ENCODE results near the gene SPTLC2. TPM values are rescaled to one million over a fixed set of nuclear protein-coding genes. Genes with fewer than 3 reads are reported as not detected.

SPTLC2 gene
- total RNA-seq, 1 experiment from 2014 or later = 10.4 TPM

DNA sequence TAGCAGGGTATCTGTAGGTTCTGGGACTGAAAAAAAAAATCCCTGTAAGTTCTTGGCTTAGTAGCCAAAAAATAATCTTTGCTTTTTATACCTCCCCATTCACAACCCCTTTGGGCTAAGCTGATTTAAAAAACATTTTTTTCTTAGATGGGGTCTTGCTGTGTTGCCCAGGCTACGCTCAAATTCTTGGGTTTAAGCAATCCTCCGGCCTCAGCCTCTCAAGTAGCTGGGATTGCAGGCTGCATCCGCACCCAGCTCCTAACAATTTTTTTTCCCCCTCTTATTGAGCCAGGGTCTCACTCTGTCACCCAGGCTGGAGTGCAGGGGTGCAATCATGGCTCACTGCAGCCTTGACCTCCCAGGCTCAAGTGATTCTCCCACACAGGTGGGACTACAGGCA lies 108.7 kb downstream of the SPTLC2 start:
- no peak for DNase-seq (ENCODE audit: low spot score)

DNA sequence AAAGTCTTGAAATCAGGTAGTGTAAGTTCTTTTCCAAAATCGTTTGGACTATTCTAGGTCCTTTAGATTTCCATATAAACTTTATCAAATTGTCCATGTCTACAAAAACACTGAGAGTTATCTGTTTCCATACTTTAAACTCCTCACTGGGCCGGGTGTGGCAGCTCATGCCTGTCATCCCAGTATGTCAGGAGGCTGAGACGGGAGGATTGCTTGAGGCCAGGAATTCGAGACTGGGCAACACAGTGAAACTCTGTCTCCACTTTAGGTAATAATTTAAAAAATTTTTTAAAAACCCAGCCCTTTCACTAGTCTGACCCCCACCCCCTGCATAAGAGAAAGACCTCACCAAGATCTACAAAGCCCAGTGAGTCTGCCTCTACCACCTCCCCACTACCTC lies 111.4 kb downstream of the SPTLC2 start:
- no peak for DNase-seq (ENCODE audit: low spot score)

DNA sequence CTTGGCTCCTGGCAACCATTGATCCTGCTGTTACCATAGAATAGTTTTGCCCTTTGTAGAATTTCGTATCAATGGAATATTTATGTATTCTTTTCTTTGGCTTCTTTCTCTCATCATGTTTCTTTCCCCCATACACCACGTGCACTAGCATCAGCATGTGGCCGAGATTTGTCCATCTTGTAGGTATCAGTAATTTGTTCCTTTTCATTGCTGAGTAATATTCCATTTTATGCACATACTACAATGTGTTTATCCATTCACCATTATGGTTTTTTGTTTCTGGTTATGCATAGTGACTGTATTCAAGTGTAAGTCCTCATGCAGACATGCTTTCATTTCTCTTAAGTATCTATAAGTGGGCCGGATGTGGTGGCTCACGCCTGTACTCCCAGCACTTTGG lies 113.3 kb downstream of the SPTLC2 start:
- DNase-seq (ENCODE audit: low spot score) = no peak

DNA sequence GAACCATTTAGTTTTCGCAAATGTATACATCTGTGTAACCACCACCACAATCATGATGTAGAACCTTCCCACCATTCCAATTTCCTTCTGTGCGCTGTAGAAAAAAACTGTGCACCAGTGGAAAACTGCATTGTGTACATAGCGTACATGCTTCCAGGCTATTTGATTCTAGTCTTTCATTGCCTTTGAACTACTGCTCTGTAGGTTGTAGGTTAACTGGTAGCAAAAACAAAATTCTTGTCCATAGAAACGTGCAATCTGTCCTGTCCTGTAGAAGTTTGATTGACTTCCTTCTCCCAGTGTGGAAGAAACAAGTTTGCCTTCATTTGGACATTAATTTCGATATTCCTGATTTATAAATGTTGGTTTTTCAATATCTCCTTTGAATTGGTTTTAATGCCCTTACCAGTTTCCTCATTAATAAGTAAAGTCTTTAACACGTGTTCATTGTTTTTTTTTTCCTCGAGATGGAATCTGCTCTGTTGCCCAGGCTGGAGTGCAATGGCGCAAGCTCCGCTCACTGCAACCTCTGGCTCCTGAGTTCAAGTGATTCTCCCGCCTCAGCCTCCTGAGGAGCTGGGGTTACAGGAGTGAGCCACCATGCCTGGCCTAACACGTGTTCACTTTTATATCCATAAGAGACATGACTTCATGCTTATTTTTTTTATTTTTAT lies 114.2 kb downstream of the SPTLC2 start:
- no peak for DNase-seq (ENCODE audit: low spot score)

DNA sequence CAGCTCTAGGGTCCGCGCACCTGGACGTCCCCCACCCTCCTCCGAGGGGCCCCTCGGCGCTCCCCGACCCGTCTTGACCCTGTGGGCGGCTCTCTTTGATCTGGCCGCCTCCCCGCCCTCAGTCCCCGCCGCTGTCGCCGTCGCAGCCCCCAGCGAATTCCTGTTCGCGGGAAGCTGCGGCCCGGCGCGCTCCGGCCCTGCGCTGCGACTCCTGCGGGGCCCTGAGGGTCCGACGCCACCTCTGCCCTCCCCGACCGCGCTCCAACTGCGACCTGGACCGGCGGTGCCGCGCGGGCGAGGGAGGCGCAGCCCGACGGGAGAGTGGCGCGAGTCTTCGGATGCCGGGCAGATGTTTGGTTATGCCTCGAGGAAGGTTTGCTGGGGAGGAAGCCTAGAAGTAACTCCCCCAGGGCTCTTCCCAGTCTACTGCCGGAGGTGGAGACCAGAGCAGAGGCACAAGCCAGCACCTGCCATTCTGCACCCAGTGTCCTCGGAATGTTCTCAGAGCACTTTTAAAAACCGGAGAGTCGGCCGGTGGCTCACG lies 117.4 kb downstream of the SPTLC2 start:
- DNase-seq (ENCODE audit: low spot score) = no peak

DNA sequence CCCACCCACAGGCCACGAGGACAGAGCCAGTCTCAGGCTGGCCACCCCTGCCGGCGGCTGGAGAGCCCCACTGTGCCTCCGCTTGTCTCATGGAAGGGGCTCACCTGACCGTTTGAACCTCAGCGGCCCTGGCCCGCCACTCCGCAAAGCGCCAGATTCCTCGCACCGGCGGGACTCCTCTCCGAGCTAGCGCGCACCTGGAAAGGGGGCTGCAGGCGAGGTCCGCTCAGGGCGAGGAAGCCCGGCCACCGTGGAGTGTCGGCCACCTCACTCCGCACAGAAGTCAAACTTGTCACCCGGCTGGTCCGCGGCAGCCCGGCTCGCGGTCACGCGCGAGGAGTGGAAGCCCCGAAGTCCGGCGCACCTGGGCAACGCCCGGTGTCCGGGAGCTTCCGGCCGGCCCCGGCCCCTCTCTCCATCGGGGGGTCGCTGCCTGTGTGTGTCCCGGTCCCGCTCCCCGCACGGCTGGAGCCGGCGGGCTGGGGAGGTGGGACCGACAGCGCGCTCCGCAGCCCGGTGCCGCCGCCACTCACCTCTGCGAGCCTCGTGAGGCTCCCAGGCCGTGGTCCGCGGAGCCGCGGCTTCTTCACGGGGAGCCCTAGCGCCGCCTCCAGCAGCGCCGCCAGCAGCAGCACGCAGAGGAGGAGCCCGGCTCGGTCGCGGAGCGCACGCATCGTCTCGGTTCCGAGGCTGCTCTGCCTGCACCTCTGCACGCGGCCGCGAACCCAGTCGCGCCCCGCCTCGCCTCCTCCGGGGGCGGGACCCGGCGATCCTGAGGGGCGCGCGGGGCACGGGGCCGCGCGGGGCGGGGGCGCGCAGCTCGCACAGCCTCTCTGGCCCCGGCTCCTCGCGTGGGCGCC lies 118.1 kb downstream of the SPTLC2 start, which contains the start of gene ISM2:
TSS of gene ISM2 (minus strand) at position 697 of the 860 bp plus-strand sequence. CDS start at position 674, 23 bp downstream.
- no peak for DNase-seq (ENCODE audit: low spot score)

DNA sequence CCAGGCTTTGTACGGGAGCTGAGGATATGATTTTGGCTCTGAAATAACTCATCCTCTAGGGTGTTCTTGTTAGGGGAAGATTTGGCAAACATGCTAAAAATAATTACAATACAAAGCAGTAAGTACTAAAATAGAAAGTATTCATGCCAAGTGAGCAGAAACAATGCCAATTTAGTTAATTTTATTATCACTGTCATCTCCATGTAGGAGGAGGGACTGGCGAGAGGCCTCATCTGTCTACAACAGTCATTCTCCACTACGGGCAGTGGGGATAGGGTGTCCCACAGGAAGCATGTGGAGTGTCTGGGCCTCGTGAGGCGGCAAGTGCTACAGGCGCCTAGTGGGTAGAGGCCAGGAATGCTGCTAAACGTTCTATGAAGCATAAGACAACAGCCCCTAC lies 121.1 kb downstream of the SPTLC2 start:
- DNase-seq (ENCODE audit: low spot score) = no peak

DNA sequence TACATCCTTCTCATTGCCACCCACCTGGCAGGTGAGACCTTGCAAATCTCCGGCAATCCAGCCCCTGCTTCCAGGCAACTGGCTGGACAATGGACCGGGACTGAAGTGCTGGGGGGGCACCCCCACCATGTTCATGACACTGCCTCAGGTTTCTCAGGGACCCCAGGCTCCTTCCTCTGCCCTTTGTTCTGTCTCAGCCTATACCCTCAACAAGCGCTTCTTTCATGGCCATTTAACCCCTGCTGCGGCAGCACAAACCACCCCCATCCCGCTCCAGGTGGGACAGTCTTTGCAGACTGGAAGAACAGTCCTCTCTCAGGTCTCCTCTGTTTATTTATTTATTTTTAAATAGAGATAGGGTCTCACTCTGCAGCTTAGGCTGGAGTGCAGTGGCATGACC lies 125.4 kb downstream of the SPTLC2 start:
- DNase-seq (ENCODE audit: low spot score) = no peak

DNA sequence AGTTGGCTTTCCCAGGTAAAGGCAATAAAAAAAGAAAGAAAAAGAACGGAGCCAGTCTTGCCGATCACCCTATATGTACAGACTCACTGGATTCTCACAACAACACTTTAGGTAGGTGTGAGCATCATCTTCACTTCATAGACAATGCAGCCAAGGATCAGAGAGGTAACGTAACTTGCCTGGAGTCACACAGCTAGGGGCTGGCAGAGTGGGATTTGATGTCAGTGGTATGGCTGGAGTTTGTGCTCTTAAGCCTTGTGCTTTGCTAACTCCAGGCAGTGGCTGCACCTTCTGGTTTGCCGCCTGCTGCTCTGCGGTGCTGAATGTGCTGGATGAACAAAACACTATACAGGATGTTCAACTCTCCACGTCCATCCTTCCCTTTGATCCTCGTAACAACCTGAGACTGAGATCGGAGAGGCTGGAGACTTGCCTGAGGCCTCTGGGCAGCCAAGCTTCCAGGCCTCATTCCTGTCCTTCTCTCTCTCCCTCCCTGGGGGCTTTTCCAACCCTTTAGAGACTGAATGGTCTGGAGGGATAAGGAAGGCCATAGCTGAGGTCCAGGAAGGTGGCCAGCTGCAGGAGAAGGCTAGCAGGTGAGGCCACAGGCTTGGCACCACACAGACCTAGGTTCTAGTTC lies 126.0 kb downstream of the SPTLC2 start:
- no peak for DNase-seq (ENCODE audit: low spot score)

DNA sequence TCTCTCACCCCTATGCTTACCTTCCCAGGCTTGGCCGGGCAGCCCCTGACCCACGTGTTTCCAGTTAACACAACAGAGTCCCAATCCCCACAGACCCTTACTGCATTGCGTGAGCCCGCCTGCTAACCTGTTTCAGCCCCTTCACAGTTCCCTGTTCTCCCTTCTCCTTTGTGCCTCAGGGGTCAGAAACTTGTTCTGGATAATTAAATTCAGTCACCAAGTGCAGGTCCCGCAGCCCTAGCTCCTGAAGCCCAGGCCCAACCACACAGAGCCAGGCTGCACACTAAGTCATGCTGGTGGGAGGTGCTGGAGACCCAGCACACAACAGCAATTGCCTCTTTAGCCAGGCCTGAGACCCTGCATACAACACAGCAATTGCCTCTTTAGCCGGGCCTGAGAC lies 127.4 kb downstream of the SPTLC2 start:
- DNase-seq (ENCODE audit: low spot score) = no peak

DNA sequence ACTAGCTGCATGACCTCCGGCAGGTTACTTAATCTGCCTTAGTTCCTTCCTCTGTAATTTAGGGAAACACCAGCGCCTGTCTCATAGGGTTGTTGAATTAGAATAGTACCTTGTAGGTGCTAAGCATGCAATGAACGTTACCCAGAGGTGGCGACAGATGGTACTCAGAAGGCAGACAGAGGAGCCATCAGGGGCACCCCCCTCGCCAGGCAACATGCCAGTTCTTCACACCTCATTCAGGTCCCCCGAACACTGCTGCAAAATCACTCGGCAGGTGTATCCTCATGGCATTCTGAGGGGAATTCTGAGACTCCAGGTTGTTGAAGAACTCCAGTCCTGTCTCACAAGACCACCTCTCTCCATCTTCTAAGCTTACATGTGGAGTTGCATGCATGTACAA lies 127.9 kb downstream of the SPTLC2 start:
- DNase-seq (ENCODE audit: low spot score) = no peak

DNA sequence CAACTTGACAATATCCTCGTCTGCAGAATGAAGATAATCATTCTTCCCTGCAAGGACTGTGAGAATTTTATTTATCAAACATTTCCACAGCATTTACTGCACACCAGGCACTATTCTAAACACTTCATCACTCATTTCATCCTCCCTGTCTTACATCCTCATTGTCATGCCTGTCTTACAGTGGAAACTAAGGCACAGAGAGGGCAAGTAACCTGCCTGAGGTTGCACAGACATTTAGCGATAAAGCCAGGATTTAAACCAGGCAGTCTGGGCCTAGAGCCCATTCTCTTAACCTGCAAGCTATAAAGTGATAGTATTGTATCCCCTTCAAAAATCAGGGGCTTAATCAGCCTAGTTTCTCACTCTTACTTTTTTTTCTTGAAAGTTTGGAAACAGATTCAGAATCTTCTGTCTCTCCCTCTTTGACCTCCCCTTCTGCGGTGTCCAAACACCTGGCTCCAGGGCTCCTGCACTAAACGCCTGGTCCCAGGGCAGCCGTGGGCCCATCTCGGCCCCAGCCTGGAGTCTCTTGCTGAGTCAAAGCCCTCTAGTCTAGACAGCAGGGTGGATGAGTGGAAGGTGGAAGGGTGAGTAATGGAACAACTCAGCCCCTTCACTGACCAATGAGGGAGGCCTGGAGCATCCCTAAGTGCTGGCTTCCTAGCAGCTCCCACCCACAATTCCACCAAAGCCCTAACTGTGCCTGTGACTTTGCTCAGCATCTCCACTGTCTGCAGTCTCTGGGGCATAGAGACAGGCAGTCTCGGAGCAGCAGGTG lies 130.3 kb downstream of the SPTLC2 start:
- DNase-seq (ENCODE audit: low spot score) = no peak

DNA sequence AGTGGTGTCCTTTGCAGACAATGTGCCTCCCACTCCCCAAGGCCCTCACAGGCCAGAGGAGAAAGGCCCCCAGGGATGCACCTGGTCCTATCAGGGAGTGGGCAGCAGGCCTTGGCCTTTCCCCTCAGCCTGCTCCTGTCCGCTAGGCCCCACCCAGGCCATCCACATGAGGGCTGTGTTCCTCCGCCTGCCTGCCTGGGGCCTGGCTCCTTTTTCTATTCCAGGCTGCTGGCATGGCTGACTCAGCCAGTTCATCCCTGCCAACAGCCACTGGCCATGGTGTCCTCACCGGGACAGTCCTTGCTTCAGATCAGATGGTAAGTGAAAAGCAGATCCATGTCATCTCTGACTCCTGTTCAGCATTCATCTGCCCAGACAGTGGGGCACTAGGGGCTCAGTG lies 131.2 kb downstream of the SPTLC2 start:
- DNase-seq (ENCODE audit: low spot score) = no peak

DNA sequence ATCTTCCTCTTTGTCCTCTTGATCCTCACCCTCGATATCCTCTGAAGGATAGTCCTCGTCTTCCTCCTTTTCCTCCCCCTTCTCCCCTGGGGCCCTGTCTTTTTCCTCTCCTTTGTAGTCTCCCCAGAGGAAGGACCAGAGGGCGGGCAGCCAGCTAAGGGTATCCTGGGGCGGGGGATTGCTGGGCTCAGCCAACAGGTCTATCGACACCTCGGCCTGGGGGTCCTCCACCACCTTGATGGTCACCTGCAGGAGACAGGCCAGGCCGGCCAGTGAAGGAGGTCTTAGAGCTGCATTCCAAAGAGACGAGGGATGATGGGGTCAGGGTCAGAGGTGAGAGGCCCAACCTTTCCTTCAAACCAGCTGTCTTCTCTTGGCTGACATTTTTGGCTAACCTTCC lies 134.0 kb downstream of the SPTLC2 start:
- DNase-seq (ENCODE audit: low spot score) = no peak

DNA sequence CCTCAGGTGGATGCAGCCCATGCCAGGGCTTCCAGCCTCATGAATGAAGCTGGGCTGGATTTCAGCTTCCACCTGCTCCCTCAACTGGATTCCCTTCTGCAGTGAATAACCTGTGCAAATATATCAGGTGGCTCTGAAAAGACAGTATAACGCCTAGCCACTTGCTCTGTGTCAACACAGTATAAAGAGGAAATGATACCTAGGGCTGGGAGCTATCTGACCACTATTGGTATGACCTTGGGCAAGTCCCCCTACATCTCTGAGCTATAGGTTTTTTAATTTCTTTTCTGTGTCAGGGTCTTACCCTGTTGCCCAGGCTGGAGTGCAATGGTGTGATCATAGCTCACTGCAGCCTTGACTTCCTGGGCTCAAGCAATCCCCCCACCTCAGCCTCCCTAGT lies 137.6 kb downstream of the SPTLC2 start:
- DNase-seq (ENCODE audit: low spot score) = no peak

DNA sequence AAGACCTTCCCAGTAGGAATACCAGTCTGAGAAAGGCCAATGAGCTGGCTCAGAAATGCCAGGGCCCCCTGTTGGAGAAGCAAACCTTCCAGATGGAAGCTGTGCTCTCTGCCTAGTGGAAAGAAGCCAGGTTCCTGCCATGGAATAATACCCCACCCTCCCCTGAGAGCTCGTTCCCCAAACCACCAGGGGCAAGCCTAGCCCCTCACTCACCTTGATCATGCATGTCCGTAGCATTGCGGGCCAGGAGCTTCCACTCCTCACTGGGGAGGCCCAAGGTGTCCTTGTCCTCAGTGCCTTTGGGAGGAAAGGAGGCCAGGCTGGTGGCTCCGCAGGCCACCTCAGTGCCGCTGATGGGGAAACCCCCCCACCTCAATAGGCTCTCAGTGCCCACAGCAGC lies 138.4 kb downstream of the SPTLC2 start:
- DNase-seq (ENCODE audit: low spot score) = no peak

DNA sequence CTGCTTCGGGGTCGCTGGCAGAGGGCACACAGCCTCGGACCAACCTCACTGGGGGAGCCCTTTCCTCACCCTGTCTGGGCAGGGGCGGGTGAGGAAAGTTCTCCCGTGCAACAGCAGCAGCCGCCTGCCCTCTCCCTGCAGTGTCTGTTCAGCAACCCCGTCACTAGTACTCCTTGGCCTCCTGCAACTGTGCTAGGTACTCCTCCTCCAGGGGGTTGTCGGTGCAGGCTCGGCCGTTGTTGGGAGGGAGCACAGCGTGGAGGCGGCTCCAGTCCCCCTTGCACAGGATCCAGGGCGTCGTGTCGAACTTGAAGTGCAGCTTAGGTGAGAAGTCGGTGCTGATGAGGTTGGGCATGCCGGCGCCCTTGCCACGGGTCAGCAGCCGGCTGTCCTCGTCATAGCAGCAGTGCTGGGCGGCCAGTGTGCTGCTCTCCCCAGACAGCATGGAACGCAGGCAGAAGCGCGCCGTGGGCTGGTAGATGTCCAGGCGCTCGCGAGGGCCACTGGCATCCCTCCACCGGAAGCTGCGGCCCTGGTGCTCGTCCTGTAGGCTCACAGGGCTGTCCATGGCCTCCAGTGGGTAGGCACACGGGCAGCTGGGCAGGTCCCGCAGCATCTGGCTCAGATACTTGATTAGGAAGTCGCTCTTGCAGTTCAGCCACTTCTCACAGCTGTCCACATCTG lies 140.9 kb downstream of the SPTLC2 start:
- DNase-seq (ENCODE audit: low spot score) = no peak

DNA sequence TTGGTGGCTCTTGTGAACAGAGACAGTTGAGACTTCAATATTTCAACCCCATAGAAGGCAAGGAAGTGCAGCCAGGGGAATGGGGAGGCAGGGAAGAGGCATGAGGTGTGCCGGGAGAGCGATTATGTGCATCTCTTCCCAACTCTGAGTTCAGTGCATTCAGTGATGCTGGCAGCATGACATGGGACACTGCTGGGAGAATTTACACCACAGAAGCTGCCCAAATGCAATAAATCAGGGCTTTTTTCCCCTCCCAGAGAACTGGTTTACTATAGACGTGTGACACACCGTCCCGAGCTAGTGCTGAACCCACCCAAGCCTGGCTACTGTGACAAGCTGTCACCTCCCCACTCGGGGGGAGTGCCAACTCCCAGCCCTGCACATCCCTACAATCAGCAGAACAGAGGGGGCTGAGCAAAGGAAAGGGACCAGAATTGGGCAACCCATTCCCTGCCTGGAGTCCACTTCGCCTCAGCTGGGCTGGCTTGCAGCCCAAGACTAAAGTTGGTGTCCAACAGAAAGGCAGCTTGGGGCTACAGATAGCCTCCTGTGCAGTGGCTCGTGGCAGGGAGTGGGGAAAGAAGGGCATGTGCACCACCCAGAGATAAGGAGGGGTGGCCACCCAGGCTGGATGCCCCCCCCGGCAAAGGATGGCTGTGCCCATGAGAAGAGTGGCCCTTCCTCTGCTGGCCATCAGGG lies 141.8 kb downstream of the SPTLC2 start:
- no peak for DNase-seq (ENCODE audit: low spot score)

DNA sequence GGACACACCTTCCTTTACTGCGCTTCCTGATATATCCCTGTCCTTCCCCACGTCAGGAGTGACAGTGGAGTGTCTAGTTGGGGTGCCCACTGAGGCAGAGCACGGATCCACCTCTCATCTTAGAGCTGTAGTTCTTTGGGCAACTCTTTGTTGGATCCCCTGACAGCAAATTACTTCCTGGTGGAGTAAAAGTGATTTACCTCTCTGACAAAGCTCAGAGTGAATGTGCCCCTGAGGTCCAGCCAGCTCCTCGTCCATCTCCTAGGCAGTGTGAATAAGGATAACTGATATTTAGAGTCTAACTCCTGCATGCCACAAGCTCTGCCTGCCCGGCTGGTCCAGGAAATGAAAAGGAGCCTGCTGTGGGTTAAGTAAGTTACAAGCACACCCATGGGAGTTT lies 142.5 kb downstream of the SPTLC2 start:
- no peak for DNase-seq (ENCODE audit: low spot score)

DNA sequence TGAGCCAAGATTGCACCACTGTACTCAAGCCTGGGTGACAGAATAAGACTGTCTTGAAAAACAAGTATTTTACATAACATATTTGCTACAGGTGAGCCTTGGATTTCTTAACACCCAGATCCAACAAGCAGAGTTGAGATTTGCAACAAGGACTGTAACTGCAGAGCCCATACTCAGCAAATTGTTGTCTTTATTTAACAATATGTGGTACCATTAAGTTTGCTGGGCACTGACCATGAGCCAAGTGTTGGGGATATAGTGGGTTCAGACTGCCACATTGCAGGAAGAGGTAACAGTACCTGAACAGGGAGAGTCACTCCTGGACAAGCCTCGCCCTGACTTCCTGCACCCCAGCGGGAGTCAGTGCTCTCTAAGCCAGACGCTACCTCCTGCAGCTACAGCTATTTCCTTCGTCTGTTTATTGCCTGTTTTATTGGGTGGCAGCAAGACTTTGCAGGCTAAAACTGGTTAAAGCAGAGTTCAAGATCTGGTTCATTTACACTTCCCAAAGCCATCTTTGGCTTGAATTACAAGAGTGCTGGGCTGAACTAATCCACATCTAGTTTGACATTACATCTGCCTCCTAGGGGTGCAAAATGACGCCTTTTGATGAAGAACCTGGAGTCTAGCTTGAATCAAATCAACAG lies 146.1 kb downstream of the SPTLC2 start:
- no peak for DNase-seq (ENCODE audit: low spot score)
